Subcutaneous abdominal adipose tissue (tissue), 5 donors: ENCODE data around the gene XAB2.

Source experiments
- H3K27ac ChIP-seq: one replicate; pipeline ENCODE4 v1.7.0; 2013; ENCODE audit warnings: low read depth, mild to moderate bottlenecking, inconsistent platforms, low read length, moderate library complexity
- H3K27me3 ChIP-seq, 5 donors: one replicate each; pipeline ENCODE4 v1.7.0; 2013; ENCODE audit warnings: low read length in 5 of 5, inconsistent platforms in 1 of 5; ENCODE audit not compliant: control insufficient read depth in 5 of 5, insufficient read depth in 4 of 5
- H3K36me3 ChIP-seq, 5 donors: one replicate each; pipeline ENCODE4 v1.7.0; 2013; ENCODE audit warnings: low read length in 5 of 5; ENCODE audit not compliant: control insufficient read depth in 5 of 5, insufficient read depth in 5 of 5
- H3K4me1 ChIP-seq, 5 donors: one replicate each; pipeline ENCODE4 v1.7.0; 2013; ENCODE audit warnings: low read length in 5 of 5, mild to moderate bottlenecking in 3 of 5, moderate library complexity in 1 of 5; ENCODE audit not compliant: control insufficient read depth in 5 of 5, insufficient read depth in 5 of 5
- H3K4me3 ChIP-seq, 5 donors: one replicate each; pipeline ENCODE4 v1.7.0; 2013; ENCODE audit warnings: low read length in 5 of 5, low read depth in 1 of 5
- H3K9ac ChIP-seq, 5 donors: one replicate each; pipeline ENCODE4 v1.7.0; 2013; ENCODE audit warnings: low read length in 5 of 5, mild to moderate bottlenecking in 4 of 5, moderate library complexity in 3 of 5
- H3K9me3 ChIP-seq, 5 donors: one replicate each; pipeline ENCODE4 v1.7.0; 2013; ENCODE audit warnings: low read length in 5 of 5; ENCODE audit not compliant: control insufficient read depth in 5 of 5
- donor health status: healthy.
- donor health status: healthy.
- donor health status: healthy.
- donor health status: healthy.
- donor health status: healthy.

XAB2 gene

DNA sequence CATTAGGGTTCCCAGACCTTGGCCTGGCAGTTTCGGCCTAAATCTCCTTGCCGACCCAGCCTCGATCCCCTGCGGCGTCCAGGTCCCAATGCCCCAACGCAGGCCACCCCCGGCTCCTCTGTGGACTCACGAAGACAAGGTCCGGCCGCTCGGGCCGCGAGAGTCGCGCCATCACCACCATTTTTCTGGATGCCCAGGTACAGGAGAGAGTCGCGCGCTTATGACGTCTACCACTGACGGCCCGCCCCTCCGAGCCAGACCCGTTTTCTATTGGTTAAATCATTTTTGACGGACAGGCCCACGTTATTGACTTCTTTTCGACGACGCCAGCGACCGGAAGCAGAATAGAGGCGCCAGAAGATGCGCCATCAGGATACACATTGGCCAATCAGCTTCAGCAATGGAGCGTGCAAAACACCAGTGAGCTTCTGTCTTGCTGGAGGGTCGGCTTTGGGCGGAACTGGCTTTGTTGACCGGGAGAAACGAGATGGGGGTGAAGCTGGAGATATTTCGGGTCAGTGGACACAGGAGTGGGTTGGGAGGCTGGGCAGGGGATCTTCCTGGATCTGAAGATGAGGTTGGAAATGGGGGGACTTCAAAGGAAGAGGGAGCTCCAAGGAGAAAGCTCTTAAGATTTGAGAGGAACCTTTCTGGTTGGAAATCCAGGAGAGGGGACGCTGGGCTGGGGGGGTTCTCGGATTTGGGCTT is at the start of gene XAB2, which contains the start of gene PET100:
Gene XAB2 (minus strand): TSS at position 199 of the 708 bp plus-strand sequence. CDS start 18 bp downstream, at position 181.
Gene PET100 (plus strand): TSS at position 447 of the 708 bp plus-strand sequence. CDS start 41 bp downstream, at position 488.
- H3K36me3 ChIP-seq: peaks cover 0 to 44% (median 28%) of the 10 kb centered on the region in 5 donors
- H3K4me1 ChIP-seq: peaks cover 5 to 34% (median 28%) of the 10 kb centered on the region in 5 donors
- peak within 1 kb of the TSS; percentile 83 to 100 (median 99) for H3K4me3 ChIP-seq
- peak within 1 kb of the TSS; percentile 87 to 98 (median 93) for H3K9ac ChIP-seq
- H3K27ac ChIP-seq: peak within 1 kb of the TSS; percentile 74
- no peaks in the 10 kb centered on the region for H3K9me3 ChIP-seq
- peaks cover 0 to under 1% (median 0%) of the 10 kb centered on the region in 5 donors for H3K27me3 ChIP-seq

DNA sequence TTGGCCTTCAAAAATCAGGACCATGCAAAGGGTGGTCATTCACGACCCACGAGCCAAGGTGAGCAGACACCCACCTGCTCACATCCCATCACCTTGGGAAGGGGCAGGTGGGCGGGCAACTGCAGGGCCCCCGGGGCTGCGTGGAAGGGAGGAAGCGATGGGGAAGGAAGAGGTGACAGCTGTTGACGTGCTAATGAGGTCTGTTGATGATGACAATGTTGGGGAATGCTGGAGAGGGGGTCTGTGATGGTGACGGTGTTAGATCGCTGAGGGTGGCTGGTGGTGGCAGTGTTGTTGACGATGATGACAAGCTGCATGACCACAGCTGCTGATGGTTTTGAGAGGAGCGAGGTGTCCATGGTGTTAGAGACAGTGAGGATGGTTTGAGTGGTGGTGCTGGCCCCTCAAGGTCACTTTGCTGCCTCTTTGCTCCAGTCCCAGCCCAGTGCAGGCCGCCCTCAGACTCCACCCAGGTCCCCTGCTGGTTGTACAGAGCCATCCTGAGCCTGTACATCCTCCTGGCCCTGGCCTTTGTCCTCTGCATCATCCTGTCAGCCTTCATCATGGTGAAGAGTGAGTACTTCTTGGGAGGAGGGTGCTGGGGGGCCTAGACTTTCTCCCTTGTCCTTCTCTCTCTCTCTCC is 48.4 kb upstream of the XAB2 start:
- Histone ChIP-seq H3K27me3 (peaks cover 9 to 25% (median 21%) of the 10 kb centered on the region in 5 donors), H3K4me3 (no peak overlapping the region), H3K27ac (no peak overlapping the region), H3K9ac (no peak overlapping the region), H3K4me1 (peaks cover 0 to 32% (median 17%) of the 10 kb centered on the region in 5 donors), H3K9me3 (peaks cover 0 to 9% (median 5%) of the 10 kb centered on the region in 5 donors), H3K36me3 (peaks cover 0 to 6% (median 5%) of the 10 kb centered on the region in 5 donors)

DNA sequence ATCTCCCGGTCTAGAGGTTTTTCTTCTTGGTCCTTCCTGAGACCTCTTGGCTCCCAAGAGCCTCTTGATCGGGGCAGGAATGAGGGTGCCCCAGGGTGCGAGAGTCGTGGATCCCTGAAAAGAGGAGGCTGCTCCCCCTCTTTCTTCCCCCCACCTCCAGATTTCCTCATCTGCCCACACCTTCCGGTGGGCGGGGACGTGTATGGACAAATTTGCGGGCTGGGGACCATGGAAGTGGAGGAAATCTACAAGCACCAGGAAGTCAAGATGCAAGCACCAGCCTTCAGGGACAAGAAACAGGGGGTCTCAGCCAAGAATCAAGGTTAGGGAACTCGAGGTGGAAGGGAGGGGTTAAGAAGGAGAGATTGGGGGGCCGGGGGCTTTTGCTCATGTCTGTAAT is 47.5 kb upstream of the XAB2 start, which contains the start of gene MCEMP1:
Gene MCEMP1 (plus strand): TSS at position 237 of the 400 bp plus-strand sequence. CDS start 31 bp downstream, at position 268.
- H3K9ac ChIP-seq: no peak within 1 kb of the TSS
- peaks cover 0 to 26% (median 14%) of the 10 kb centered on the region in 5 donors for H3K4me1 ChIP-seq
- no peak within 1 kb of the TSS for H3K27ac ChIP-seq
- peaks cover 0 to 9% (median 5%) of the 10 kb centered on the region in 5 donors for H3K9me3 ChIP-seq
- H3K4me3 ChIP-seq: no peak within 1 kb of the TSS
- peaks cover 13 to 32% (median 27%) of the 10 kb centered on the region in 5 donors for H3K27me3 ChIP-seq
- H3K36me3 ChIP-seq: no peaks in the 10 kb centered on the region

DNA sequence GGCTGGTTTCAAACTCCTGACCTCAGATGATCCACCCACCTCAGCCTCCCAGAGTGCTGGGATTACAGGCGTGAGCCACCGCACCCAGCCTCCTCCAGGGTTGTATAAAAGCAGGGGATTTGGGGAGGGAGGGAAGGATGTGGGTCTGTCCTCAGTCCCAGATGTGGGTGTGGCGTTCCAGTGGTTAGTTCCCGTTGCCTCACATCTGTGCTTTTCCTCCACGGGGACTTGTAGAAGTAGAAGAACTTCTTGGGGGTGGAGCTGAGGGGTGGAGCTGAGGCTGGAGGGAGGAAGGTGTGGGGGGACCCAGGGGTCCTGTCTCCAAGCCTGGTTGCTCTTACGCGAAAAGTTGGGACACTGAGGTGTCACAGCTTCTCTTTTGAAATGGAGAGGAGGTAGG is 47.0 kb upstream of the XAB2 start:
- Histone ChIP-seq H3K9me3 (peaks cover 0 to 9% (median 5%) of the 10 kb centered on the region in 5 donors), H3K4me3 (no peak overlapping the region), H3K27ac (no peak overlapping the region), H3K27me3 (peaks cover 13 to 34% (median 29%) of the 10 kb centered on the region in 5 donors), H3K36me3 (no peaks in the 10 kb centered on the region), H3K9ac (no peak overlapping the region), H3K4me1 (peaks cover 0 to 21% (median 9%) of the 10 kb centered on the region in 5 donors)

DNA sequence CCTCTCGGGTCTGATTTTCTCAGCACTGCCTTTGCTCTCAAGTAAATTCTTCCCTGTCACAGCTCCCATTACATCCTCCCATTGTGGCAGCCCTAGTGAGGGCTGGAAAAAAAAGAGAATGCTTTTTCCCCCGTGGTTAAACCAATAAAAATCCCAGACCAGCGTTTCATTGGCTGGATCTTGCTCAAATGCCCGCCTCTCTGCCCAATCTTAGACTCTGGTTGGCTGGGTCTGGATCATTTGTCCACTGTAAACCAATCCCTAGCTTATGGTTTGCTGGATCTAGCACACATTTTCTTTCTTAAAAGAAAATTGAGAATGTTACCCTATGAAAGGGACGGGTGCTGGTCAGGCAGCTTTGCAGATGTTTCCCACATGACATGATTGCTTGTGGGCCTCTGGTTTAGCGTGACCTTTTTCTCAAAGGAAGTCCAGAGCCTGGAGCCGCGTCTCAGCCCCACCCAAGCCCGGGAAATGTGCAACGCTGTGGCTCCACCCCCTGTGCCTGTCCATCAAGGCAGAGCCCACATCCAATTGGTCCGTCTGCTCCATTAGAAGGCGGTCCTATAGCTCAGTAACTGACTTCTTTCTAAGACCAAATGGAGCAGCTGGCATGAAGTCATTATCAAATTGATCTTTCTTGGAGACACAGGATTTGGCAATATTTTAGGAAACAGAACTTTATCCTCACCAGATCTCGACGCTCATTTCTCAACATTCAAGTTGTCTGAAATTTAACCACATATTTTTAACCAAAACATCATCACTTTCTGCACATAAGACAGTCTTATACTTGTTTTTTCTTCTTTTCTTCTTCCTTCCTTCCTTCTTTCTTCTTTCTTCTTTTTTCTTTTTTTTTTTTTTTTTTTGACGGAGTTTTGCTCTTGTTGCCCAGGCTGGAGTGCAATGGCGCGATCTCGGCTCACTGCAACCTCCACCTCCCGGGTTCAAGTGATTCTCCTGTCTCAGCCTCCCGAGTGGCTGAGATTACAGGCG is 45.0 kb upstream of the XAB2 start:
- Histone ChIP-seq H3K27me3 (peaks cover 10 to 43% (median 35%) of the 10 kb centered on the region in 5 donors), H3K9ac (no peak overlapping the region), H3K4me1 (peaks cover 0 to 13% (median 0%) of the 10 kb centered on the region in 5 donors), H3K27ac (no peak overlapping the region), H3K9me3 (peaks cover 0 to 8% (median 5%) of the 10 kb centered on the region in 5 donors), H3K36me3 (no peaks in the 10 kb centered on the region), H3K4me3 (no peak overlapping the region)

DNA sequence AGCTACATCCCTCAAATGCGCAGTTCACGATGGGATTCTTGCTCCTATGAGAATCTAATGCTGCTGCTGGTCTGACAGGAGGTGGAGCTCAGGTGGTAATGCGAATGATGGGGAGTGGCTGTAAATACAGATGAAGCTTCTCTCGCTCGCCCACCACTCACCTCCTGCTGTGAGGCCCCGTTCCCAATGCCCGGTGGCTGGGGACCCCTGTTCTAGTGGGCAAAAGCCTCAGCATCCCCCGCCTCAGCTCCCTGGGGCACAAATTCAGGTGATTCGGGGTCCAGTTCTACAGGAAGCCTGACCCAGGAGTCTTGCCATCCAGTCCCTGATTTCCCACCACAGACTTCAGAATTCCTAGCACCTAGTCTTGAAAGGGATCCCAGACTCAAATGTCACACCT is 43.2 kb upstream of the XAB2 start:
- Histone ChIP-seq H3K27ac (no peak overlapping the region), H3K4me3 (no peak overlapping the region), H3K9ac (no peak overlapping the region), H3K36me3 (no peaks in the 10 kb centered on the region), H3K27me3 (peaks cover 4 to 30% (median 23%) of the 10 kb centered on the region in 5 donors), H3K4me1 (peaks cover 0 to 9% (median 0%) of the 10 kb centered on the region in 5 donors), H3K9me3 (peaks cover 0 to 7% (median 5%) of the 10 kb centered on the region in 5 donors)

DNA sequence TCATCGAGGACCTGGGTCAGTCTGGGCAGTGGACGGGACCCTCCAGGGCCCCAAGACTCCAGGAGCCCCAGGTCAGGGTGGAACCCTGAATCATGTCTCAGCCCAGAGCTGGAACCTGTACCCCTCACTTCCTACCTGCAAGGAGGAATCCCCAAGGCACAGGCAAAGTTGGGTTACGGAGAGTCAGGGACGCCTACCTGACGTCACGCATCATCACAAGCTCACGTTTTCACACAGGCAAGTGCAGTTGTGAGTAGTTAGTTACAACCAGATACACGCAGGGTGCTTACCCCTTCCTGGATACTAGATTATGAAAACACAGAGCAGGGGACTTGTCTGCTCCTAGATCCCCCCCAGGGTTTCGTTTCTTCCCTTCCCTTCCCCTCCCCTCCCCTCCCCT is 41.4 kb upstream of the XAB2 start:
- H3K9me3 ChIP-seq: peaks cover 0 to 7% (median 5%) of the 10 kb centered on the region in 5 donors
- H3K36me3 ChIP-seq: no peaks in the 10 kb centered on the region
- H3K27ac ChIP-seq: no peak overlapping the region
- H3K4me1 ChIP-seq: peaks cover 0 to 5% (median 0%) of the 10 kb centered on the region in 5 donors
- no peak overlapping the region for H3K9ac ChIP-seq
- peaks cover 4 to 23% (median 20%) of the 10 kb centered on the region in 5 donors for H3K27me3 ChIP-seq
- H3K4me3 ChIP-seq: no peak overlapping the region

DNA sequence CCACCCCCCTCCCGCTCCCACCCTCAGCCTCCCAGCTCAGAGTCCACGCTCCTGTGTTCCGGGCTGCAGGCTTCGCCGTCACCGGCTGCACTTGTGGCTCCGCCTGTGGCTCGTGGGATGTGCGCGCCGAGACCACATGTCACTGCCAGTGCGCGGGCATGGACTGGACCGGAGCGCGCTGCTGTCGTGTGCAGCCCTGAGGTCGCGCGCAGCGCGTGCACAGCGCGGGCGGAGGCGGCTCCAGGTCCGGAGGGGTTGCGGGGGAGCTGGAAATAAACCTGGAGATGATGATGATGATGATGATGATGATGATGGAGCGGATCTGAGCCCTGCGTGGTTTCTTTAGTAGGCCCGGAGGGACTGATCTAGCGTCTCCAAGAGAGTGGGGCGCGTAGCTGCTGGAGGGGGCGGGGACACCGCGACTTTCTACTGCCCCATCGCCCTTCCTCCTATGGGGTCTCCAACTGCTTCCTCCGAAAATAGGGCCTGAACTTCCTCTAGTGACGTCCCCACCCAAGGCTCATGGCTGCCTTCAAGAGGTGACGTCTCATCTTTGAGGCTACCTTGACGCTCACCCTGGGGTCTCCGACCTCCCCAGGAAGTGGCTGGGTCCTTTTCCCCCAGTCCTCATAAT is 40.9 kb upstream of the XAB2 start:
- no peak overlapping the region for H3K9ac ChIP-seq
- H3K9me3 ChIP-seq: peaks cover 0 to 7% (median 5%) of the 10 kb centered on the region in 5 donors
- H3K27me3 ChIP-seq: peaks cover 4 to 23% (median 20%) of the 10 kb centered on the region in 5 donors
- H3K4me3 ChIP-seq: peak overlapping the region in 1 of 5 donors; percentile 32
- H3K27ac ChIP-seq: no peak overlapping the region
- H3K4me1 ChIP-seq: peaks cover 0 to 5% (median 0%) of the 10 kb centered on the region in 5 donors
- no peaks in the 10 kb centered on the region for H3K36me3 ChIP-seq

DNA sequence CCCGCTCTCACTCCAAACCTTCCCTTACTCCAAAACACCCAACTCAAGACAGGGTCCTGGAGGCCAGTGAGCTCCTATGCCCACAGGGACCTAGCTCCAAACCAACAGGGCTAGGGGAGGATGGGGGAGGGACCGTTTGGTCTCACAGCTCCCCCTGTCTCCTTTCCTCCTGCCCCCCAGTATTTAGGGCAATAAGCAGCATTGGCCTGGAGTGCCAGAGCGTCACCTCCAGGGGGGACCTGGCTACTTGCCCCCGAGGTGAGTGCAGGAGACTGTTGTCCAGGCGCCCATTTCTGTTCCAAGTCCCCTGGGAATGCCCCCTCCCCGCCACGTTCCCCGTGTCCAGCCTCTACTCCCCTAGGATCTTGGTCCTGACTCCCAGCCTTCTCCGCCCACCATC is 40.3 kb upstream of the XAB2 start:
- H3K4me3 ChIP-seq: no peak overlapping the region

More for the DNA sequence above, 40.3 kb upstream of the XAB2 start:
- Histone ChIP-seq H3K9me3 (peaks cover 0 to 7% (median 5%) of the 10 kb centered on the region in 5 donors), H3K4me1 (peaks cover 0 to 5% (median 0%) of the 10 kb centered on the region in 5 donors), H3K9ac (no peak overlapping the region), H3K36me3 (no peaks in the 10 kb centered on the region), H3K27ac (no peak overlapping the region), H3K27me3 (peaks cover 4 to 23% (median 20%) of the 10 kb centered on the region in 5 donors)
